H1 (cell line): ENCODE measurements around the gene CALY. TPM values are rescaled to one million over a fixed set of nuclear protein-coding genes. Genes with fewer than 3 reads are reported as not detected.

Experiments
- CTCF ChIA-PET: fragments of 300-600 bp; sonication (Branson Sonifier 250); formaldehyde crosslinking; loops from one replicate; lab custom pipeline; 2021; ENCODE audit not compliant: partially characterized antibody; lab: Charles Lee
- POLR2A ChIA-PET: fragments of 300-600 bp; sonication (Branson Sonifier 250); formaldehyde crosslinking; loops from one replicate; lab custom pipeline; 2021; ENCODE audit warnings: inconsistent platforms; ENCODE audit not compliant: partially characterized antibody; lab: Charles Lee
- DNase-seq, 2 experiments: peaks; one replicate each; pipeline versions ENCODE4 v3.0.0 to v3.0.0-alpha.2; 2010 to 2022; ENCODE audit warnings: low spot score in 2 of 2, low read depth in 1 of 2, mixed read lengths in 1 of 2
- FAIRE-seq: peaks from 2 replicates; lab custom pipeline; 2011; peaks lifted over from hg19 to GRCh38; lab: Jason Lieb, UNC
- H2AFZ ChIP-seq: 2 replicates; pipeline ENCODE4 v1.8.1; 2012; ENCODE audit warnings: low read length, inconsistent platforms
- H2AK5ac ChIP-seq: 2 replicates; pipeline ENCODE4 v1.6.1; 2013; ENCODE audit warnings: low read depth, low read length
- H2BK120ac ChIP-seq: replicated peaks from 2 replicates; pipeline ENCODE3; 2013; ENCODE audit warnings: low read depth, low read length, inconsistent platforms
- H2BK12ac ChIP-seq: 2 replicates; pipeline ENCODE4 v1.6.1; 2013; ENCODE audit warnings: low read depth, low read length
- H2BK15ac ChIP-seq: 2 replicates; pipeline ENCODE4 v1.6.1; 2013; ENCODE audit warnings: low read length
- H2BK20ac ChIP-seq: 2 replicates; pipeline ENCODE4 v1.6.1; 2013; ENCODE audit warnings: low read length
- H2BK5ac ChIP-seq: 2 replicates; pipeline ENCODE4 v1.6.1; 2013; ENCODE audit warnings: low read depth, low read length
- H3K14ac ChIP-seq: 2 replicates; pipeline ENCODE4 v1.6.1; 2013; ENCODE audit warnings: inconsistent platforms; ENCODE audit not compliant: insufficient read length
- H3K18ac ChIP-seq: 2 replicates; pipeline ENCODE4 v1.6.1; 2013; ENCODE audit warnings: low read length; ENCODE audit errors: extremely low read depth
- H3K23ac ChIP-seq: 2 replicates; pipeline ENCODE4 v1.6.1; 2013; ENCODE audit warnings: inconsistent platforms; ENCODE audit not compliant: insufficient read length
- H3K23me2 ChIP-seq: 2 replicates; pipeline ENCODE4 v1.6.1; 2013; ENCODE audit warnings: low read depth, low read length
- H3K27ac ChIP-seq: 2 replicates; pipeline ENCODE4 v1.6.1; 2011; ENCODE audit warnings: low read depth, low read length, inconsistent platforms
- H3K27me3 ChIP-seq, 4 experiments: replicated peaks in 1 of 4; 1 replicate in 1 of 4; 2 replicates in 3 of 4; pipeline versions ENCODE4 v1.6.1 to v1.8.1; 2011 to 2013; ENCODE audit warnings: low read length in 3 of 4, mild to moderate bottlenecking in 3 of 4, inconsistent platforms in 2 of 4, mixed read lengths in 2 of 4, moderate library complexity in 1 of 4; ENCODE audit not compliant: control insufficient read depth in 3 of 4, insufficient read depth in 3 of 4; ENCODE audit errors: extremely low read depth in 1 of 4
- H3K36me3 ChIP-seq, 4 experiments: 2 replicates each; pipeline versions ENCODE4 v1.6.1 to v1.8.1; 2011 to 2013; ENCODE audit warnings: mild to moderate bottlenecking in 4 of 4, low read length in 3 of 4, moderate library complexity in 2 of 4, control low read depth in 1 of 4, inconsistent platforms in 1 of 4; ENCODE audit not compliant: insufficient read depth in 4 of 4, control insufficient read depth in 2 of 4
- H3K4ac ChIP-seq: replicated peaks from 2 replicates; pipeline ENCODE3; 2013; ENCODE audit warnings: low read length, low read depth, mixed read lengths, inconsistent platforms; ENCODE audit not compliant: insufficient read length
- H3K4me1 ChIP-seq, 4 experiments: replicated peaks in 1 of 4; 1 replicate in 1 of 4; 2 replicates in 3 of 4; pipeline versions ENCODE4 v1.6.1 to v1.8.1; 2011 to 2013; ENCODE audit warnings: low read length in 3 of 4, inconsistent platforms in 2 of 4, mixed read lengths in 1 of 4; ENCODE audit not compliant: insufficient read depth in 4 of 4, control insufficient read depth in 3 of 4
- H3K4me2 ChIP-seq, 2 experiments: 2 replicates each; pipeline versions ENCODE4 v1.6.1 to v1.8.1; 2011 to 2013; ENCODE audit warnings: low read depth in 2 of 2, low read length in 2 of 2, control low read depth in 1 of 2, inconsistent platforms in 1 of 2, mild to moderate bottlenecking in 1 of 2; ENCODE audit not compliant: insufficient read depth in 1 of 2
- H3K4me3 ChIP-seq, 4 experiments: fragments of 200-600, 300-600 bp in 1 of 4; sonication (generic), shearing (Covaris generic), sonication (Bioruptor Twin) in 1 of 4; 2 replicates each; pipeline versions ENCODE4 v1.5.1 to v1.8.1; 2011 to 2016; ENCODE audit warnings: low read length in 4 of 4, low read depth in 3 of 4, control low read depth in 2 of 4, inconsistent platforms in 2 of 4, mild to moderate bottlenecking in 2 of 4, mixed read lengths in 1 of 4, moderate library complexity in 1 of 4; ENCODE audit not compliant: insufficient read depth in 2 of 4; ENCODE audit errors: extremely low read depth in 1 of 4
- H3K56ac ChIP-seq: replicated peaks from 2 replicates; pipeline ENCODE3; 2013; ENCODE audit warnings: low read depth, mild to moderate bottlenecking, mixed read lengths, low read length, inconsistent platforms; ENCODE audit not compliant: insufficient read length
- H3K79me1 ChIP-seq: 2 replicates; pipeline ENCODE4 v1.6.1; 2013; ENCODE audit warnings: low read depth, low read length, control low read depth
- H3K79me2 ChIP-seq, 2 experiments: 2 replicates each; pipeline versions ENCODE4 v1.6.1 to v1.8.1; 2012 to 2013; ENCODE audit warnings: low read length in 2 of 2, mild to moderate bottlenecking in 2 of 2, inconsistent platforms in 1 of 2; ENCODE audit not compliant: insufficient read depth in 2 of 2, control insufficient read depth in 1 of 2
- H3K9ac ChIP-seq, 4 experiments: replicated peaks in 1 of 4; 1 replicate in 1 of 4; 2 replicates in 3 of 4; pipeline versions ENCODE4 v1.6.1 to v1.8.1; 2011 to 2013; ENCODE audit warnings: low read depth in 3 of 4, low read length in 3 of 4, control low read depth in 2 of 4, mild to moderate bottlenecking in 2 of 4, moderate library complexity in 2 of 4, inconsistent platforms in 1 of 4; ENCODE audit errors: extremely low read depth in 1 of 4
- H3K9me3 ChIP-seq, 2 experiments: 2 replicates each; pipeline versions ENCODE4 v1.6.1 to v1.8.1; 2012 to 2013; ENCODE audit warnings: mild to moderate bottlenecking in 2 of 2, moderate library complexity in 2 of 2, control low read depth in 1 of 2, inconsistent platforms in 1 of 2, low read depth in 1 of 2, low read length in 1 of 2, mixed read lengths in 1 of 2; ENCODE audit not compliant: insufficient read depth in 2 of 2
- H4K20me1 ChIP-seq, 2 experiments: replicated peaks in 1 of 2; 2 replicates each; pipeline versions ENCODE3 to v1.8.1; 2011 to 2013; ENCODE audit warnings: inconsistent platforms in 2 of 2, low read length in 2 of 2, mild to moderate bottlenecking in 1 of 2; ENCODE audit not compliant: insufficient read depth in 2 of 2, control insufficient read depth in 1 of 2
- H4K5ac ChIP-seq: 2 replicates; pipeline ENCODE4 v1.6.1; 2013; ENCODE audit warnings: low read length, low read depth, mixed read lengths, inconsistent platforms; ENCODE audit not compliant: insufficient read length
- H4K8ac ChIP-seq: 2 replicates; pipeline ENCODE4 v1.8.0; 2013; ENCODE audit warnings: mild to moderate bottlenecking, moderate library complexity, low read length, inconsistent platforms; ENCODE audit not compliant: insufficient read depth; ENCODE audit errors: extremely low read depth
- H4K91ac ChIP-seq: replicated peaks from 2 replicates; pipeline ENCODE3; 2013; ENCODE audit warnings: low read length, mixed read lengths, inconsistent platforms; ENCODE audit not compliant: insufficient read length
- BCL11A ChIP-seq, 2 experiments: IDR thresholded peaks; one replicate each; pipeline ENCODE4 v1.6.1; 2011; ENCODE audit warnings: low read depth in 2 of 2, low read length in 2 of 2, mild to moderate bottlenecking in 2 of 2
- CEBPB ChIP-seq: IDR thresholded peaks from 2 replicates; pipeline ENCODE4 v1.6.1; 2012; ENCODE audit warnings: low read depth, low read length
- CTBP2 ChIP-seq: IDR thresholded peaks from 2 replicates; pipeline ENCODE4 v1.7.0; 2011; ENCODE audit warnings: borderline replicate concordance, mild to moderate bottlenecking, moderate library complexity, mixed read lengths, low read length; ENCODE audit not compliant: insufficient read depth, insufficient read length
- EGR1 ChIP-seq: IDR thresholded peaks from 2 replicates; pipeline ENCODE4 v1.6.1; 2011; ENCODE audit warnings: low read depth, low read length, borderline replicate concordance
- HDAC6 ChIP-seq: IDR thresholded peaks from one replicate; pipeline ENCODE4 v1.7.1; 2012; ENCODE audit warnings: low read depth, mild to moderate bottlenecking, inconsistent platforms, low read length, moderate library complexity
- KDM5A ChIP-seq: fragments of 200-600 bp; IDR thresholded peaks from 2 replicates; pipeline ENCODE4 v1.7.1; 2012; ENCODE audit warnings: mild to moderate bottlenecking, low read length, inconsistent platforms, mixed read lengths
- MAFK ChIP-seq: IDR thresholded peaks from 2 replicates; pipeline ENCODE4 v1.6.1; 2012; ENCODE audit warnings: low read depth, mild to moderate bottlenecking, improper control_type of control experiment, low read length
- POU5F1 ChIP-seq: IDR thresholded peaks from 2 replicates; pipeline ENCODE4 v1.6.1; 2011; ENCODE audit warnings: low read depth, mild to moderate bottlenecking, low read length, moderate library complexity
- RFX5 ChIP-seq: IDR thresholded peaks from 2 replicates; pipeline ENCODE4 v1.6.1; 2011; ENCODE audit warnings: low read depth, low read length, improper control_type of control experiment, borderline replicate concordance
- SIX5 ChIP-seq: IDR thresholded peaks from 2 replicates; pipeline ENCODE4 v1.6.1; 2011; ENCODE audit warnings: mild to moderate bottlenecking, low read depth, low read length
- TAF1 ChIP-seq: IDR thresholded peaks from 2 replicates; pipeline ENCODE4 v1.6.1; 2011; ENCODE audit warnings: mild to moderate bottlenecking, low read depth, low read length
- TAF7 ChIP-seq: optimal IDR thresholded peaks from 2 replicates; pipeline ENCODE3; 2011; ENCODE audit warnings: low read depth, mild to moderate bottlenecking, inconsistent platforms, low read length, moderate library complexity, borderline replicate concordance
- TEAD4 ChIP-seq: IDR thresholded peaks from 2 replicates; pipeline ENCODE4 v1.6.1; 2012; ENCODE audit warnings: low read depth, low read length, inconsistent platforms, mixed read lengths
- YY1 ChIP-seq: IDR thresholded peaks from 2 replicates; pipeline ENCODE4 v1.6.1; 2011; ENCODE audit warnings: low read depth, mild to moderate bottlenecking, low read length
- WGBS, 2 experiments: shearing (Covaris generic) in 1 of 2; methylation state at CpG; one replicate each; pipeline versions ENCODE4 v1.1.6 to v1.1.7; 2013 to 2015; ENCODE audit warnings: low lambda C conversion rate in 2 of 2, mixed read lengths in 2 of 2, inconsistent platforms in 1 of 2, low coverage in 1 of 2, missing lambda C conversion rate in 1 of 2; ENCODE audit not compliant: insufficient replicate concordance in 2 of 2, insufficient coverage in 1 of 2, insufficient read length in 1 of 2; ENCODE audit errors: extremely low coverage in 1 of 2, missing lambda C conversion rate in 1 of 2; 5-methylcytosine and 5-hydroxymethylcytosine counted together
- polyA plus RNA-seq, 7 experiments: library from polyadenylated mRNA; depleted of rRNA in 3 of 7; stranded (reverse) in 5 of 7; unstranded in 2 of 7; fragments of >200 nt in 5 of 7; fragments of 200-250 nt in 2 of 7; gene quantifications; 1 replicate in 5 of 7; 2 replicates in 1 of 7; 4 replicates in 1 of 7; pipeline versions ENCODE4 v1.2.1 to v1.2.3, GENCODE V29; 2011 to 2013; ENCODE audit warnings: missing spikeins in 2 of 7, mixed read lengths in 2 of 7
- total RNA-seq: library from RNA; stranded (reverse); fragmentation: NEBNext Ultra II Directional; extraction: Animal tissue kit (Norgen Biotek cat#: 25700); gene quantifications from 2 replicates; pipeline ENCODE4 v1.2.1, GENCODE V29; 2021

CALY gene
- total and polyA plus RNA-seq, 2 of the 8 experiments (the other 6 are each of a cell fraction or from before 2014, with no cell fraction given): 1.3 to 1.5 TPM

DNA sequence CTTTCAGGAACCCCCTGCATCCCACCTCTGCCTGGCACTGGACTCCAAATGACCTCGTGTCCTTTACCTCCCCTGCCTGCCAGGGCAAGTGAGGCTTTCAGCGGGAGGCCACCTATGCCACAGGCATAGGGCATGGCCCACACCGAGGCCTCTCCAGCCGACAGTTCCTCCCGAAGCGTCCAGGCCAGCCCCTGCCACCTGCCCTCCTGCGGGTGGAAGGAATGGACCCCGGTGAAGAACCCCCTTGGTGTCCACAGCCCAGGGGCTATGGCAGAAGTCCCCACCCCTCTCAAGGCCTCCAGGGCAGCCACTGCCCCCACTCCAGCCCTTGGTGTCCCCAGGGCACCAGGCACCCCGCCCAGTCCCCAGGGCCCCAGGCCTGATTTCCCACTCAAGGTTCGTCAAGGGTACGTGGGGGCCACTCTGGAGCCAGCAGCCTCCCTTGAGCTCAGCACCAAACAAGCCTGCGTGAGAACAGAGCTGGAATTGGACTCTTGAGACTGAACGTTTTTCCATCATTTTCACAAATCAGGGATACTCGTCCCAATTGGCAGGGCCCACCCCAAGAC is 18.1 kb upstream of the CALY start:
- no peak overlapping the region for H2BK12ac ChIP-seq
- no peak for FAIRE-seq
- no peaks in the 10 kb centered on the region for H3K9me3 ChIP-seq
- H3K27me3 ChIP-seq: peaks cover 0 to 11% (median 2%) of the 10 kb centered on the region in 4 experiments; a peak in 4 of 7 replicates
- no peak overlapping the region for H2BK5ac ChIP-seq
- no peak for DNase-seq
- no peak overlapping the region for H2BK15ac ChIP-seq
- H2BK20ac ChIP-seq: no peak overlapping the region
- no peak overlapping the region for H2AK5ac ChIP-seq
- no peak overlapping the region for H2AFZ ChIP-seq
- ChIA-PET POLR2A (interaction anchor here (0.8 to 5.0 kb wide), 4 partner anchors 8 to 36 kb away, joined by 3 to 38 read pairs (median 3); partner anchors contain the start of gene PRAP1), CTCF (interaction anchor here (1.3 to 4.9 kb wide), 3 partner anchors 9 to 25 kb away, joined by 3 to 57 read pairs (median 5); no protein-coding TSS in a partner anchor)
- H3K4me1 ChIP-seq: peaks cover 0 to 15% (median 5%) of the 10 kb centered on the region in 4 experiments; a peak in 4 of 7 replicates
- no peak overlapping the region for H3K23ac ChIP-seq
- H3K9ac ChIP-seq: no peak overlapping the region
- no peak overlapping the region for H4K8ac ChIP-seq
- no peak overlapping the region for H3K18ac ChIP-seq
- no peaks in the 10 kb centered on the region; the same call in 1 of the 2 replicates for H3K79me1 ChIP-seq
- no peak overlapping the region for H3K4me2 ChIP-seq
- no peaks in the 10 kb centered on the region for H3K79me2 ChIP-seq
- no peak overlapping the region for H3K56ac ChIP-seq
- no peak overlapping the region for H3K4me3 ChIP-seq
- no peak overlapping the region for H4K91ac ChIP-seq
- H2BK120ac ChIP-seq: no peak overlapping the region
- WGBS, 2 experiments: 93% methylated on average over 11 of the region's 14 CpGs; no CpG with 5 or more reads in 1 of the 2 experiments
- no peak overlapping the region for H3K14ac ChIP-seq
- no peak overlapping the region for H3K4ac ChIP-seq
- H3K23me2 ChIP-seq: peaks cover 6% of the 10 kb centered on the region; the same call in 1 of the 2 replicates
- no peak overlapping the region for H3K27ac ChIP-seq
- H3K36me3 ChIP-seq: no peaks in the 10 kb centered on the region; a peak in 2 of 8 replicates
- peaks cover 7 to 16% of the 10 kb centered on the region in 2 experiments for H4K20me1 ChIP-seq
- no peak overlapping the region for H4K5ac ChIP-seq
- TF ChIP-seq YY1: no peak
- TF ChIP-seq RFX5: no peak
- TF ChIP-seq KDM5A: no peak
- TF ChIP-seq EGR1: no peak
- no peak for TF ChIP-seq TAF1
- no peak for TF ChIP-seq SIX5
- TF ChIP-seq MAFK: no peak
- TF ChIP-seq TAF7: no peak
- no peak for TF ChIP-seq CEBPB
- no peak for TF ChIP-seq BCL11A (IDR thresholded peaks at IDR 0.05; ENCODE audit: low read depth in 2 of 2, low read length in 2 of 2)
- TF ChIP-seq TEAD4: no peak
- TF ChIP-seq POU5F1: no peak
- no peak for TF ChIP-seq HDAC6
- TF ChIP-seq CTBP2: no peak
